CD8-positive, alpha-beta memory T cell (primary cell): ENCODE measurements around the gene TMEM158. TPM values are rescaled to one million over a fixed set of nuclear protein-coding genes. Genes with fewer than 3 reads are reported as not detected.
A peak's percentile ranks its signal among the peaks of the same experiment; 100 is the strongest.

Experiments used
- CTCF ChIA-PET: fragments of 350-600 bp; sonication (Branson Sonifier 250); formaldehyde crosslinking; loops from one replicate; lab custom pipeline; 2021; ENCODE audit warnings: antibody characterized with exemption; lab: Charles Lee
- POLR2A ChIA-PET: fragments of 350-600 bp; sonication (Branson Sonifier 250); formaldehyde crosslinking; loops from one replicate; lab custom pipeline; 2021; ENCODE audit warnings: antibody characterized with exemption; lab: Charles Lee
- DNase-seq, 5 donors: peaks; one replicate each; pipeline versions ENCODE4 v3.0.0 to v3.0.0-alpha.2; 2020 to 2022; ENCODE audit warnings: mixed read lengths in 1 of 5
- H3K27ac ChIP-seq: one replicate; pipeline ENCODE4 v1.7.0; 2013; ENCODE audit warnings: low read depth, mild to moderate bottlenecking, low read length, moderate library complexity
- H3K27me3 ChIP-seq: 2 replicates; pipeline ENCODE4 v1.7.0; 2013; ENCODE audit warnings: low read length, mild to moderate bottlenecking; ENCODE audit not compliant: insufficient read depth, poor library complexity, severe bottlenecking
- H3K36me3 ChIP-seq: 2 replicates; pipeline ENCODE4 v1.7.0; 2013; ENCODE audit warnings: mild to moderate bottlenecking, low read length, moderate library complexity; ENCODE audit not compliant: insufficient read depth
- H3K4me1 ChIP-seq: 2 replicates; pipeline ENCODE4 v1.7.0; 2013; ENCODE audit warnings: mild to moderate bottlenecking, low read length, moderate library complexity; ENCODE audit not compliant: insufficient read depth
- H3K4me3 ChIP-seq: 2 replicates; pipeline ENCODE4 v1.7.0; 2013; ENCODE audit warnings: mild to moderate bottlenecking, low read length
- H3K9me3 ChIP-seq: 2 replicates; pipeline ENCODE4 v1.7.0; 2013; ENCODE audit warnings: mild to moderate bottlenecking, low read length
- H3K27ac Mint-ChIP-seq, 8 donors: one replicate each; pipeline ENCODE4 v1.8.0; 2020 to 2021; ENCODE audit warnings: mixed read lengths in 8 of 8, mild to moderate bottlenecking in 6 of 8, inconsistent platforms in 3 of 8, moderate library complexity in 3 of 8
- H3K27me3 Mint-ChIP-seq, 2 donors: one replicate each; pipeline ENCODE4 v1.8.0; 2020 to 2021; ENCODE audit warnings: mixed read lengths in 2 of 2, mild to moderate bottlenecking in 1 of 2, moderate library complexity in 1 of 2
- H3K36me3 Mint-ChIP-seq, 3 donors: one replicate each; pipeline ENCODE4 v1.8.0; 2020 to 2021; ENCODE audit warnings: mixed read lengths in 3 of 3, inconsistent platforms in 1 of 3, mild to moderate bottlenecking in 1 of 3
- H3K4me1 Mint-ChIP-seq, 3 donors: one replicate each; pipeline ENCODE4 v1.8.0; 2020 to 2021; ENCODE audit warnings: mixed read lengths in 3 of 3, inconsistent platforms in 1 of 3, mild to moderate bottlenecking in 1 of 3
- H3K4me3 Mint-ChIP-seq, 7 donors: one replicate each; pipeline ENCODE4 v1.8.0; 2020 to 2021; ENCODE audit warnings: mixed read lengths in 7 of 7, mild to moderate bottlenecking in 6 of 7, moderate library complexity in 4 of 7, inconsistent platforms in 2 of 7
- H3K9me3 Mint-ChIP-seq, 5 donors: one replicate each; pipeline ENCODE4 v1.8.0; 2020 to 2022; ENCODE audit warnings: mixed read lengths in 5 of 5, mild to moderate bottlenecking in 3 of 5, moderate library complexity in 2 of 5, inconsistent platforms in 1 of 5
- polyA plus RNA-seq: library from polyadenylated mRNA; unstranded; fragments of 300-500 nt; fragmentation: Illumina TruSeq; gene quantifications from one replicate; pipeline ENCODE4 v1.2.3, GENCODE V29; 2021
- total RNA-seq, 2 experiments: library from RNA; stranded (reverse); gene quantifications; one replicate each; pipeline ENCODE4 v1.2.3, GENCODE V29; 2021

The TMEM158 gene
- total and polyA plus RNA-seq, 3 experiments from 2014 or later = 0.11 to 0.13 TPM; not detected in 1

DNA sequence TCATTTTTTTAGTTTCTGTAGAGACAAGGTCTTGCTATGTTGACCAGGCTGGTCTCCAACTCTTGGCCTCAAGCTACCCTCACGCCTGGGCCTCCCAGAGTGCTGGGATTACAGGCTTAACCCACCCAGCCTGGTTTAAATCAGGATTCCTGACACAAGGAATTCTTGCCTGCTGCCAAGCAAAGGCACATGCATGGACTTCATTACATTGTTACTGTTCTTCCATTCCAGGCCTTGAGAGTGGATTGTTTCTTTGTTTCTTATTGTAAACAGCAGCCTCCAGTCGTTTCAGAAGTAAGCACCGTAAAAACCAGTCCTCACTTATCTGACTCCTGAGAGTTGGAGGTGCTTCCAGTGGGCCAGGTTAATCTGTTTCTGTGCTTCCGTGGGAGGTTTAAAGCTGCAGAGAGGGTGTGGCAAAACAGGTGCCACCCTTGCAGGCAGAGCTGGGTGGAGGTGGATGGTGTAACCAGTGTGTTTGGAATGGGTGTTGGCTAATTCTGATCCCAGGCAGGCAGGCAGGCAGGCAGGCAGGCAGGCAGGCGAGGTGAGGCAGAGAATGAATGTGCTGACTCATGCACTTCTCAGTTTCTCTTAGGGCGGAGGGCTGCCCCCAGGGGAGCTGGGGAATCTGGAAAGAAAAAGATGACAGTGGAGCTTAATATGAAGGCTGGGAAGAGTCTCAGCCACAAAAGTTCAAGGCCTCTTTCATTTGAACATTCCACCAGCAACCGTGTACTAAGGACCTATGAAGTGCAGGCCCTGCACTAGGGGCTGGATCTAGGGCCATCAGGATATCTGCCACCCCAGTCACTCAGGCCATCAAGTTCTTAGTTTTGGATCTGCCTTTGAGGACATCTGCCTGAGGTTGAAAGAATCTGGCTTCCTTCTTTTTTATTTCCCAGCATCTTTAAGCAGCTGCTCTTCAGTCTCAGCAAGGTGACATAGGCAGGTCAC is 42.9 kb downstream of the TMEM158 start:
- H3K27ac ChIP-seq = peak overlapping the region; percentile 54
- H3K4me1 Mint-ChIP-seq = no peaks in the 10 kb centered on the region
- no peak overlapping the region for H3K27ac Mint-ChIP-seq
- H3K9me3 ChIP-seq = no peaks in the 10 kb centered on the region
- H3K36me3 ChIP-seq = no peaks in the 10 kb centered on the region
- H3K27me3 ChIP-seq = no peaks in the 10 kb centered on the region
- peaks cover 2 to 32% of the 10 kb centered on the region in 2 donors for H3K27me3 Mint-ChIP-seq
- no peak for DNase-seq
- no peaks in the 10 kb centered on the region for H3K9me3 Mint-ChIP-seq
- no peaks in the 10 kb centered on the region for H3K4me1 ChIP-seq
- H3K4me3 ChIP-seq = no peak overlapping the region
- no peaks in the 10 kb centered on the region for H3K36me3 Mint-ChIP-seq
- ChIA-PET CTCF (no interaction called here), POLR2A (no interaction called here)
- H3K4me3 Mint-ChIP-seq = no peak overlapping the region

GRCh38 chr3:45181496-45181895 is 44.6 kb downstream of the TMEM158 start:
- H3K27ac ChIP-seq = no peak overlapping the region
- H3K9me3 Mint-ChIP-seq = no peaks in the 10 kb centered on the region
- H3K4me3 ChIP-seq = no peak overlapping the region
- no peaks in the 10 kb centered on the region for H3K4me1 ChIP-seq
- peaks cover 7 to 39% of the 10 kb centered on the region in 2 donors for H3K27me3 Mint-ChIP-seq
- no peak overlapping the region for H3K27ac Mint-ChIP-seq
- ChIA-PET POLR2A (no interaction called here), CTCF (no interaction called here)
- no peaks in the 10 kb centered on the region for H3K36me3 Mint-ChIP-seq
- no peaks in the 10 kb centered on the region for H3K36me3 ChIP-seq
- no peak for DNase-seq
- H3K27me3 ChIP-seq = no peaks in the 10 kb centered on the region
- H3K9me3 ChIP-seq = no peaks in the 10 kb centered on the region
- no peaks in the 10 kb centered on the region for H3K4me1 Mint-ChIP-seq
- H3K4me3 Mint-ChIP-seq = no peak overlapping the region

- H3K9me3 Mint-ChIP-seq = no peaks in the 10 kb centered on the region
- Histone ChIP-seq H3K36me3 (no peaks in the 10 kb centered on the region), H3K27ac (no peak overlapping the region), H3K27me3 (no peaks in the 10 kb centered on the region), H3K4me3 (no peak overlapping the region), H3K9me3 (no peaks in the 10 kb centered on the region), H3K4me1 (no peaks in the 10 kb centered on the region)
- POLR2A ChIA-PET = no interaction called here
- CTCF ChIA-PET = no interaction called here
- H3K36me3 Mint-ChIP-seq = no peaks in the 10 kb centered on the region
- peaks cover 6 to 42% of the 10 kb centered on the region in 2 donors for H3K27me3 Mint-ChIP-seq
- no peaks in the 10 kb centered on the region for H3K4me1 Mint-ChIP-seq
- H3K27ac Mint-ChIP-seq = no peak overlapping the region
- H3K4me3 Mint-ChIP-seq = no peak overlapping the region
- DNase-seq = no peak
These were observed 45.2 kb downstream of the TMEM158 start for GRCh38 chr3:45180899-45181298.

GRCh38 chr3:45180051-45180450 is 46.0 kb downstream of the TMEM158 start:
- H3K27me3 Mint-ChIP-seq = peaks cover 6 to 37% of the 10 kb centered on the region in 2 donors
- ChIA-PET CTCF (no interaction called here), POLR2A (no interaction called here)
- no peak overlapping the region for H3K4me3 Mint-ChIP-seq
- H3K4me1 ChIP-seq = no peaks in the 10 kb centered on the region
- H3K36me3 ChIP-seq = no peaks in the 10 kb centered on the region
- no peaks in the 10 kb centered on the region for H3K27me3 ChIP-seq
- no peaks in the 10 kb centered on the region for H3K9me3 Mint-ChIP-seq
- DNase-seq = no peak
- no peak overlapping the region for H3K27ac Mint-ChIP-seq
- no peaks in the 10 kb centered on the region for H3K4me1 Mint-ChIP-seq
- H3K9me3 ChIP-seq = no peaks in the 10 kb centered on the region
- no peak overlapping the region for H3K27ac ChIP-seq
- H3K36me3 Mint-ChIP-seq = no peaks in the 10 kb centered on the region
- H3K4me3 ChIP-seq = no peak overlapping the region

- Mint-ChIP-seq H3K36me3 (no peaks in the 10 kb centered on the region), H3K4me3 (no peak overlapping the region), H3K27ac (no peak overlapping the region), H3K4me1 (no peaks in the 10 kb centered on the region), H3K27me3 (peaks cover 6 to 37% of the 10 kb centered on the region in 2 donors), H3K9me3 (no peaks in the 10 kb centered on the region)
- Histone ChIP-seq H3K36me3 (no peaks in the 10 kb centered on the region), H3K4me1 (no peaks in the 10 kb centered on the region), H3K27me3 (no peaks in the 10 kb centered on the region), H3K27ac (no peak overlapping the region), H3K9me3 (no peaks in the 10 kb centered on the region), H3K4me3 (no peak overlapping the region)
- CTCF ChIA-PET = interaction anchor here (1.1 kb wide), 1 partner anchor 31 kb away, joined by 4 read pairs; no protein-coding TSS in a partner anchor
- DNase-seq = no peak
- POLR2A ChIA-PET = no interaction called here
These were observed 46.9 kb downstream of the TMEM158 start for GRCh38 chr3:45179163-45179562.

DNA sequence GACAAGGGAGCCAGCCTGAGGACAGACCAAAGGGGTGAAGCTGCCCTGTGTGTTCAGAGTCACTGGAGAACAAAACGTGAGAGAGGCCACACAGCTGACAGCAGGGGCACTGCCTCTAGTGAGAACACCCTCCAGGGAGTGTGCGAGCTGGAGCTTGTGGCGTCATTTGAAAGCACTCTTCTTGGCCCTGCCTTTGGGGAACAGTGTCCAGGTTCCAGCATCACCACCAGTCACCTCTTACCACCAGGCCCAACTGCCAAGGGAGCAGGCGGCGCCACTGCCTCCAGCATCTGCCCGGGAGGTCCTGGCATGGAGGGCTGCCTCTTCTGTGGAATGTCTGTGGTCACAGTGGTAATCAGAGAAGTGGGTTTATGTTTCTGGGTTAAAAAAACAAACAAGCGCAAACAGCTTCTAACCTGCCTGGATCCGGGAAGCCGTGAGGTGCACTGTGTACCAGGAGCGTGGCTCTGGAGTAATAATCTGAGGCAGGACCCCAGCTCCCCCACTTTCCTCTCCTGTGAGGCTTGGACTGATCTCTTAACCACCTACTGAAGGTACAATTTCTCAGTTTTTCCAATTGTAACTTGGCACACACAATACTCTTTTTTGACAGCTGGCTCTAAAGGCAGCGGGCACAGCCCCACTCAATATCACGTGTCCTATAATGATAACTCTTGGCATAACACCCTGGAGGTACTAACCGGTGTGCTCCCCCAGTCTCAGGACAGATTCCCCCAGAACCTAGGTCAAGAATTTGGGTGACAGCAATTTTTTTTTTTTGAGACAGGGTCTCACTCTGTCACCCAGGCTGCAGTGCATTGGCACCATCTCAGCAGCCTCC is 47.7 kb downstream of the TMEM158 start:
- Histone ChIP-seq H3K4me1 (no peaks in the 10 kb centered on the region), H3K9me3 (no peaks in the 10 kb centered on the region), H3K27me3 (no peaks in the 10 kb centered on the region), H3K27ac (no peak overlapping the region), H3K36me3 (no peaks in the 10 kb centered on the region), H3K4me3 (no peak overlapping the region)
- no peak for DNase-seq
- ChIA-PET POLR2A (no interaction called here), CTCF (interaction anchor here (1.1 kb wide), 1 partner anchor 32 kb away, joined by 4 read pairs; no protein-coding TSS in a partner anchor)
- Mint-ChIP-seq H3K36me3 (no peaks in the 10 kb centered on the region), H3K4me3 (no peak overlapping the region), H3K4me1 (no peaks in the 10 kb centered on the region), H3K27me3 (peaks cover 6 to 38% of the 10 kb centered on the region in 2 donors), H3K27ac (peak overlapping the region in 1 of 8 donors; percentile 33), H3K9me3 (no peaks in the 10 kb centered on the region)

DNA sequence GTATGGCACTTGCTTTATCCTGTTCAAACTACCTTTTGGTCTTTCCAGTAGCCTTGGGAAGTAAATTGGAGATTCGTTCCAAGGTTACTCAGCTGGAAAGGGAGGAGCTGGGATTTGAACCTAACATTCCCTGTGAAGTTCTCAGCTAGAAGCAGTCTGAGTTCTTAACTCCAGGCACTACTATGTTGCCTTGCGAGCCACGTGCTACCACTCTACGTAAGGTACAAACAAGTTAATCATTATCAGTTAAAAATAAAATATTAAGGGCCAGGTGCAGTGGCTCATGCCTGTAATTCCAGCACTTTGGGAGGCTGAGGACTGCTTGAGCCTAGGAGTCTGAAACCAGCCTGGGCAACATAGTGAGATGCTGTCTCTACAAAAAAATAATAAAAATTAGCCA is 49.2 kb downstream of the TMEM158 start:
- H3K27me3 ChIP-seq = no peaks in the 10 kb centered on the region
- no peaks in the 10 kb centered on the region for H3K4me1 ChIP-seq
- Mint-ChIP-seq H3K4me1 (no peaks in the 10 kb centered on the region), H3K27ac (peak overlapping the region in 1 of 8 donors; percentile 54), H3K27me3 (peaks cover 8 to 35% of the 10 kb centered on the region in 2 donors), H3K4me3 (no peak overlapping the region), H3K9me3 (no peaks in the 10 kb centered on the region), H3K36me3 (peaks cover 0 to 1% (median 0%) of the 10 kb centered on the region in 3 donors)
- H3K4me3 ChIP-seq = no peak overlapping the region
- POLR2A ChIA-PET = no interaction called here
- H3K36me3 ChIP-seq = no peaks in the 10 kb centered on the region
- H3K9me3 ChIP-seq = no peaks in the 10 kb centered on the region
- CTCF ChIA-PET = interaction anchor here (1.6 kb wide), 1 partner anchor 33 kb away, joined by 4 read pairs; no protein-coding TSS in a partner anchor
- no peak overlapping the region for H3K27ac ChIP-seq
- DNase-seq = no peak
